ENCODE results near the gene CHID1. TPM values are rescaled to one million over a fixed set of nuclear protein-coding genes. Genes with fewer than 3 reads are reported as not detected.

Gene CHID1
- total and polyA plus RNA-seq, 2 of the 8 experiments (the other 6 are each of a cell fraction or from before 2014, with no cell fraction given), result 81.2 to 88.5 TPM

DNA sequence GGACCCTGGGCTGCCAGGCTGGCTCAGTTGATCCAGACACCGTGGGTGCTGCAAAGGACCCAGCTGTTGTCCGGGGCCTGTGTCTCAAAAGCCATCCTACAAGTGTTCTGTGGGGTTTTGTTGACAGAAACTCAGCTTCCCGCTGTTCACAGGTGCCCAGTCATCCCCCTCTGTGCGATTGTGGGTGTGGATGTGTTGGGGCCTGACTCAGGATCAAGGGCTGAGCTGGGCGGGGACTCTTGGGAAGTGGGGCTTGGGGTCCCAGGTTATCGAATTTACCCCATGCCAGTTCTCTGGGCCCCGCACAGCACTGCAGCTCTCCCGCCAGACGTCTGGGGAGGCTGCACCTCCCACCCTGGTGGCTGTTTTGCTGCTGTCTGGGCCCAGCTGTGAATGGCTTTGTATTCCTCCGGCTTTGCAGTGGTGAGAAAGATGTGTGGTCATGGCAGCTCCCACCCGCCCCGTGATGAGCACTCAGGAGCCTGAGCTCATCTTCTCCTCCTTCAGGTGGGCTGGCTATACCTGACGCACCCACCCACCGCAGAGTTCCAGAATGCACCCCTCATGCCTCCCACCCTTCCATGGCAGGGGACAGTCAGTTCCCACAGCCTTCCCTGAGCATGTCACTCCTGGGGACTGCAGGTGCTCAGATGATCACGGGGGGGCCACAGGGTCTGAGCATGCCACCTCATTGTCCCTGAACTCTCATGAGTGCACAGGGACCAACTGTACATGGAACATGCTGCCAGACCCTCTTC is 11.5 kb upstream of the CHID1 start (continued):
- no peak for TF ChIP-seq SIRT6 (IDR thresholded peaks at IDR 0.05; ENCODE audit: low read length)
